WTC11 (cell line): ENCODE data around the gene UBASH3A. TPM values are rescaled to one million over a fixed set of nuclear protein-coding genes. Genes with fewer than 3 reads are reported as not detected.
A peak's percentile ranks its signal among the peaks of the same experiment; 100 is the strongest.

ENCODE experiments used
- ATAC-seq: fragments of 200-7000 bp; cut with Tn5 transposase; 2 replicates; pipeline ENCODE4 v1.10.0; 2021; ENCODE audit warnings: mild to moderate bottlenecking, moderate library complexity
- CTCF ChIA-PET: fragments of 300-600 bp; sonication (Branson Sonifier 250); formaldehyde crosslinking; loops from one replicate; lab custom pipeline; 2021; ENCODE audit warnings: antibody characterized with exemption; lab: Charles Lee
- POLR2A ChIA-PET: fragments of 350-600 bp; sonication (Branson Sonifier 250); formaldehyde crosslinking; loops from one replicate; lab custom pipeline; 2021; ENCODE audit warnings: antibody characterized with exemption; lab: Charles Lee
- DNase-seq: peaks from one replicate; pipeline ENCODE4 v3.0.0; 2021; ENCODE audit warnings: low spot score
- H3K27ac Mint-ChIP-seq: 2 replicates; pipeline ENCODE4 v1.8.0; 2021; ENCODE audit warnings: mixed read lengths
- H3K27me3 Mint-ChIP-seq: 2 replicates; pipeline ENCODE4 v1.8.0; 2021; ENCODE audit warnings: low read depth, mild to moderate bottlenecking, moderate library complexity, mixed read lengths
- H3K36me3 Mint-ChIP-seq: 2 replicates; pipeline ENCODE4 v1.8.0; 2021; ENCODE audit warnings: mixed read lengths
- H3K4me1 Mint-ChIP-seq: 2 replicates; pipeline ENCODE4 v1.8.0; 2022; ENCODE audit warnings: mixed read lengths
- H3K4me3 Mint-ChIP-seq: 2 replicates; pipeline ENCODE4 v1.8.0; 2021; ENCODE audit warnings: mild to moderate bottlenecking, moderate library complexity, mixed read lengths
- H3K9me3 Mint-ChIP-seq: 2 replicates; pipeline ENCODE4 v1.8.0; 2021; ENCODE audit warnings: mixed read lengths
- GTF2I ChIP-seq: fragments of 250-450 bp; sonication (Bioruptor Pico); conservative IDR thresholded peaks from 2 replicates; pipeline ENCODE4 v1.4.0; 2021; ENCODE audit warnings: mild to moderate bottlenecking
- IRF2 ChIP-seq: sonication (generic); formaldehyde crosslinking; IDR thresholded peaks from 2 replicates; pipeline ENCODE4 v1.8.0; 2022; ENCODE audit warnings: low read depth, missing genetic modification reagents, borderline replicate concordance
- NFATC4 ChIP-seq: fragments of 250-450 bp; sonication (Bioruptor Pico); IDR thresholded peaks from 2 replicates; pipeline ENCODE4 v1.9.0; 2021; ENCODE audit warnings: mild to moderate bottlenecking
- NFYB ChIP-seq: sonication (generic); formaldehyde crosslinking; conservative IDR thresholded peaks from 2 replicates; pipeline ENCODE4 v1.8.0; 2022; ENCODE audit warnings: low read depth, missing genetic modification reagents
- ZNF423 ChIP-seq: fragments of 250-450 bp; sonication (Bioruptor Pico); IDR thresholded peaks from 2 replicates; pipeline ENCODE4 v2.1.2; 2022; ENCODE audit warnings: mild to moderate bottlenecking, moderate library complexity
- ZNF671 ChIP-seq: fragments of 250-450 bp; sonication (Bioruptor Pico); IDR thresholded peaks from 2 replicates; pipeline ENCODE4 v1.8.0; 2021; ENCODE audit warnings: mild to moderate bottlenecking
- total RNA-seq: library from RNA; stranded (reverse); gene quantifications from 3 replicates; pipeline ENCODE4 v1.2.3, GENCODE V29; 2021
- TF ChIP-seq, protein P1 (sequence below): fragments of 250-450 bp; sonication (Bioruptor Pico); IDR thresholded peaks from 2 replicates; pipeline ENCODE4 v1.9.0; 2021; ENCODE audit warnings: mild to moderate bottlenecking, borderline replicate concordance
- TF ChIP-seq, protein P2 (sequence below): fragments of 200-600 bp; IDR thresholded peaks from 2 replicates; pipeline ENCODE4 v1.8.0; 2022; ENCODE audit warnings: antibody characterized with exemption
- TF ChIP-seq, protein P3 (sequence below): sonication (generic); formaldehyde crosslinking; IDR thresholded peaks from 2 replicates; pipeline ENCODE4 v1.8.0; 2023; ENCODE audit warnings: missing genetic modification reagents, mild to moderate bottlenecking, borderline replicate concordance
- TF ChIP-seq, protein P4 (sequence below): sonication (generic); formaldehyde crosslinking; IDR thresholded peaks from 2 replicates; pipeline ENCODE4 v1.8.1; 2023; ENCODE audit warnings: mild to moderate bottlenecking, missing genetic modification reagents

UBASH3A gene
- total RNA-seq, 1 experiment from 2014 or later, result not detected

DNA sequence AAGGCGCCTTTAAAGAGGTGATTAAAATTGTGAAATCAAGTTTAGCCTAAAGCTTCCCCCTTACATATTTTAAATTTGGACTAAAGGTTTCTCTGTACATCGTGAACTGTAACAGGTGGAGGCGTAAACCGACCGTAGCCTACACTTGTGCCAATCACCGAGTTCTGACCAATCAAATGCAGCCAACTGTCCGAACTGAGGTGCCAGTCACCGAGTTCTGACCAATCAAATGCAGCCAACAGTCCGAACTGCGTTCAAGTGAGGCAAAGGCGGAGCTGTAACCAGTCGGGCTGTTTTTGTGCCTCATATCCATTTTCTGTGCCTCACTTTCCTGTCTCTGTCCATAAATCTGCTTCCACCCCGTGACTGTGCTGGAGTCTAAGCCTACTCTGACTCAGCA lies 44.8 kb upstream of the UBASH3A start:
- H3K4me3 Mint-ChIP-seq, result no peak overlapping the region
- H3K27me3 Mint-ChIP-seq, result no peaks in the 10 kb centered on the region; the same call in 1 of the 2 replicates
- H3K27ac Mint-ChIP-seq, result no peak overlapping the region
- no peak for DNase-seq
- peaks cover 12% of the 10 kb centered on the region for H3K36me3 Mint-ChIP-seq
- ChIA-PET POLR2A (no interaction called here), CTCF (interaction anchor here (1.9 to 2.0 kb wide), 2 partner anchors 20 to 22 kb away, joined by 4 read pairs; no protein-coding TSS in a partner anchor)
- H3K4me1 Mint-ChIP-seq, result no peaks in the 10 kb centered on the region
- H3K9me3 Mint-ChIP-seq, result peaks cover 41% of the 10 kb centered on the region
- ATAC-seq, result 0 out of 2 replicates have a peak, but pooled peaks have one; percentile 24
- TF ChIP-seq NFYB (CRISPR knock-in tag), result 0 out of 2 replicates have a peak, but pooled peaks have one; percentile 31
- TF ChIP-seq, protein P1, sequence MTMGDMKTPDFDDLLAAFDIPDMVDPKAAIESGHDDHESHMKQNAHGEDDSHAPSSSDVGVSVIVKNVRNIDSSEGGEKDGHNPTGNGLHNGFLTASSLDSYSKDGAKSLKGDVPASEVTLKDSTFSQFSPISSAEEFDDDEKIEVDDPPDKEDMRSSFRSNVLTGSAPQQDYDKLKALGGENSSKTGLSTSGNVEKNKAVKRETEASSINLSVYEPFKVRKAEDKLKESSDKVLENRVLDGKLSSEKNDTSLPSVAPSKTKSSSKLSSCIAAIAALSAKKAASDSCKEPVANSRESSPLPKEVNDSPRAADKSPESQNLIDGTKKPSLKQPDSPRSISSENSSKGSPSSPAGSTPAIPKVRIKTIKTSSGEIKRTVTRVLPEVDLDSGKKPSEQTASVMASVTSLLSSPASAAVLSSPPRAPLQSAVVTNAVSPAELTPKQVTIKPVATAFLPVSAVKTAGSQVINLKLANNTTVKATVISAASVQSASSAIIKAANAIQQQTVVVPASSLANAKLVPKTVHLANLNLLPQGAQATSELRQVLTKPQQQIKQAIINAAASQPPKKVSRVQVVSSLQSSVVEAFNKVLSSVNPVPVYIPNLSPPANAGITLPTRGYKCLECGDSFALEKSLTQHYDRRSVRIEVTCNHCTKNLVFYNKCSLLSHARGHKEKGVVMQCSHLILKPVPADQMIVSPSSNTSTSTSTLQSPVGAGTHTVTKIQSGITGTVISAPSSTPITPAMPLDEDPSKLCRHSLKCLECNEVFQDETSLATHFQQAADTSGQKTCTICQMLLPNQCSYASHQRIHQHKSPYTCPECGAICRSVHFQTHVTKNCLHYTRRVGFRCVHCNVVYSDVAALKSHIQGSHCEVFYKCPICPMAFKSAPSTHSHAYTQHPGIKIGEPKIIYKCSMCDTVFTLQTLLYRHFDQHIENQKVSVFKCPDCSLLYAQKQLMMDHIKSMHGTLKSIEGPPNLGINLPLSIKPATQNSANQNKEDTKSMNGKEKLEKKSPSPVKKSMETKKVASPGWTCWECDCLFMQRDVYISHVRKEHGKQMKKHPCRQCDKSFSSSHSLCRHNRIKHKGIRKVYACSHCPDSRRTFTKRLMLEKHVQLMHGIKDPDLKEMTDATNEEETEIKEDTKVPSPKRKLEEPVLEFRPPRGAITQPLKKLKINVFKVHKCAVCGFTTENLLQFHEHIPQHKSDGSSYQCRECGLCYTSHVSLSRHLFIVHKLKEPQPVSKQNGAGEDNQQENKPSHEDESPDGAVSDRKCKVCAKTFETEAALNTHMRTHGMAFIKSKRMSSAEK (CRISPR knock-in tag), result no peak

- ATAC-seq, result no peak; the same call in 1 of the 2 replicates
- Mint-ChIP-seq H3K9me3 (peaks cover 41% of the 10 kb centered on the region), H3K36me3 (peaks cover 12% of the 10 kb centered on the region), H3K27ac (no peak overlapping the region), H3K27me3 (no peaks in the 10 kb centered on the region; the same call in 1 of the 2 replicates), H3K4me1 (no peaks in the 10 kb centered on the region), H3K4me3 (no peak overlapping the region)
- ChIA-PET CTCF (interaction anchor here (1.1 to 2.3 kb wide), 3 partner anchors 22 to 51 kb away, joined by 4 to 10 read pairs (median 4); no protein-coding TSS in a partner anchor), POLR2A (no interaction called here)
- DNase-seq, result no peak
- TF ChIP-seq, protein P2, sequence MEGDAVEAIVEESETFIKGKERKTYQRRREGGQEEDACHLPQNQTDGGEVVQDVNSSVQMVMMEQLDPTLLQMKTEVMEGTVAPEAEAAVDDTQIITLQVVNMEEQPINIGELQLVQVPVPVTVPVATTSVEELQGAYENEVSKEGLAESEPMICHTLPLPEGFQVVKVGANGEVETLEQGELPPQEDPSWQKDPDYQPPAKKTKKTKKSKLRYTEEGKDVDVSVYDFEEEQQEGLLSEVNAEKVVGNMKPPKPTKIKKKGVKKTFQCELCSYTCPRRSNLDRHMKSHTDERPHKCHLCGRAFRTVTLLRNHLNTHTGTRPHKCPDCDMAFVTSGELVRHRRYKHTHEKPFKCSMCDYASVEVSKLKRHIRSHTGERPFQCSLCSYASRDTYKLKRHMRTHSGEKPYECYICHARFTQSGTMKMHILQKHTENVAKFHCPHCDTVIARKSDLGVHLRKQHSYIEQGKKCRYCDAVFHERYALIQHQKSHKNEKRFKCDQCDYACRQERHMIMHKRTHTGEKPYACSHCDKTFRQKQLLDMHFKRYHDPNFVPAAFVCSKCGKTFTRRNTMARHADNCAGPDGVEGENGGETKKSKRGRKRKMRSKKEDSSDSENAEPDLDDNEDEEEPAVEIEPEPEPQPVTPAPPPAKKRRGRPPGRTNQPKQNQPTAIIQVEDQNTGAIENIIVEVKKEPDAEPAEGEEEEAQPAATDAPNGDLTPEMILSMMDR, result peak; percentile 44; the same call in 1 of the 2 replicates
- TF ChIP-seq GTF2I, result peak; percentile 98
- TF ChIP-seq IRF2 (CRISPR knock-in tag), result no peak
- TF ChIP-seq ZNF423 (CRISPR knock-in tag), result no peak
- no peak for TF ChIP-seq NFATC4 (CRISPR knock-in tag)
- TF ChIP-seq, protein P3, sequence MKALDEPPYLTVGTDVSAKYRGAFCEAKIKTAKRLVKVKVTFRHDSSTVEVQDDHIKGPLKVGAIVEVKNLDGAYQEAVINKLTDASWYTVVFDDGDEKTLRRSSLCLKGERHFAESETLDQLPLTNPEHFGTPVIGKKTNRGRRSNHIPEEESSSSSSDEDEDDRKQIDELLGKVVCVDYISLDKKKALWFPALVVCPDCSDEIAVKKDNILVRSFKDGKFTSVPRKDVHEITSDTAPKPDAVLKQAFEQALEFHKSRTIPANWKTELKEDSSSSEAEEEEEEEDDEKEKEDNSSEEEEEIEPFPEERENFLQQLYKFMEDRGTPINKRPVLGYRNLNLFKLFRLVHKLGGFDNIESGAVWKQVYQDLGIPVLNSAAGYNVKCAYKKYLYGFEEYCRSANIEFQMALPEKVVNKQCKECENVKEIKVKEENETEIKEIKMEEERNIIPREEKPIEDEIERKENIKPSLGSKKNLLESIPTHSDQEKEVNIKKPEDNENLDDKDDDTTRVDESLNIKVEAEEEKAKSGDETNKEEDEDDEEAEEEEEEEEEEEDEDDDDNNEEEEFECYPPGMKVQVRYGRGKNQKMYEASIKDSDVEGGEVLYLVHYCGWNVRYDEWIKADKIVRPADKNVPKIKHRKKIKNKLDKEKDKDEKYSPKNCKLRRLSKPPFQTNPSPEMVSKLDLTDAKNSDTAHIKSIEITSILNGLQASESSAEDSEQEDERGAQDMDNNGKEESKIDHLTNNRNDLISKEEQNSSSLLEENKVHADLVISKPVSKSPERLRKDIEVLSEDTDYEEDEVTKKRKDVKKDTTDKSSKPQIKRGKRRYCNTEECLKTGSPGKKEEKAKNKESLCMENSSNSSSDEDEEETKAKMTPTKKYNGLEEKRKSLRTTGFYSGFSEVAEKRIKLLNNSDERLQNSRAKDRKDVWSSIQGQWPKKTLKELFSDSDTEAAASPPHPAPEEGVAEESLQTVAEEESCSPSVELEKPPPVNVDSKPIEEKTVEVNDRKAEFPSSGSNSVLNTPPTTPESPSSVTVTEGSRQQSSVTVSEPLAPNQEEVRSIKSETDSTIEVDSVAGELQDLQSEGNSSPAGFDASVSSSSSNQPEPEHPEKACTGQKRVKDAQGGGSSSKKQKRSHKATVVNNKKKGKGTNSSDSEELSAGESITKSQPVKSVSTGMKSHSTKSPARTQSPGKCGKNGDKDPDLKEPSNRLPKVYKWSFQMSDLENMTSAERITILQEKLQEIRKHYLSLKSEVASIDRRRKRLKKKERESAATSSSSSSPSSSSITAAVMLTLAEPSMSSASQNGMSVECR (CRISPR knock-in tag), result no peak
These were observed 43.4 kb upstream of the UBASH3A start for GRCh38 chr21:42360317-42360716.

DNA sequence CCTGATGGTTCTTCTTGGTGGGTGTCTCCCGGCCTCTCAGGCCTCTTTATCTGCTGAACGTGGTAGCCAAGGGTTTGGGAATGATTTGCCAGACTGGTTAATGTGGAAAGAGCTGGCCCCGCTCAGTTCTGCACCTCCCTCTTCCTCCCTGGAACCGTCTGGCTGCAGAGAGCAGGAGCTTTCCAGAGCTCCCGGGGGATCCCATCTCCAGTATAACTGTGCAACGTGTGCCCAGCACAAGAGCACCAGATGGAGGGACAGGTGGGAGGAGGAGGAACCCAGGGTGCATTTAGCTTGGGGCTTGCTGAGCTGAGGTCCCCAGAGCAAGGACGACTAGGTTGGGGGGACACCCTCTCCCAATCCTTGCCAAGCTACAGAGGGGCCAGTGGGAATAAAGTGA lies 42.4 kb upstream of the UBASH3A start:
- Mint-ChIP-seq H3K27ac (no peak overlapping the region), H3K4me3 (no peak overlapping the region), H3K27me3 (no peaks in the 10 kb centered on the region; the same call in 1 of the 2 replicates), H3K9me3 (peaks cover 37% of the 10 kb centered on the region), H3K4me1 (peaks cover 2% of the 10 kb centered on the region; the same call in 1 of the 2 replicates), H3K36me3 (peaks cover 12% of the 10 kb centered on the region)
- CTCF ChIA-PET, result interaction anchor here (0.5 to 2.3 kb wide), 6 partner anchors 23 to 83 kb away, joined by 3 to 10 read pairs (median 4); no protein-coding TSS in a partner anchor
- ATAC-seq (no peak), DNase-seq (no peak)
- TF ChIP-seq, protein P4, sequence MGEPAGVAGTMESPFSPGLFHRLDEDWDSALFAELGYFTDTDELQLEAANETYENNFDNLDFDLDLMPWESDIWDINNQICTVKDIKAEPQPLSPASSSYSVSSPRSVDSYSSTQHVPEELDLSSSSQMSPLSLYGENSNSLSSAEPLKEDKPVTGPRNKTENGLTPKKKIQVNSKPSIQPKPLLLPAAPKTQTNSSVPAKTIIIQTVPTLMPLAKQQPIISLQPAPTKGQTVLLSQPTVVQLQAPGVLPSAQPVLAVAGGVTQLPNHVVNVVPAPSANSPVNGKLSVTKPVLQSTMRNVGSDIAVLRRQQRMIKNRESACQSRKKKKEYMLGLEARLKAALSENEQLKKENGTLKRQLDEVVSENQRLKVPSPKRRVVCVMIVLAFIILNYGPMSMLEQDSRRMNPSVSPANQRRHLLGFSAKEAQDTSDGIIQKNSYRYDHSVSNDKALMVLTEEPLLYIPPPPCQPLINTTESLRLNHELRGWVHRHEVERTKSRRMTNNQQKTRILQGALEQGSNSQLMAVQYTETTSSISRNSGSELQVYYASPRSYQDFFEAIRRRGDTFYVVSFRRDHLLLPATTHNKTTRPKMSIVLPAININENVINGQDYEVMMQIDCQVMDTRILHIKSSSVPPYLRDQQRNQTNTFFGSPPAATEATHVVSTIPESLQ (CRISPR knock-in tag), result no peak
- no peak for TF ChIP-seq ZNF671 (CRISPR knock-in tag)
- POLR2A ChIA-PET, result no interaction called here
